Astrocyte (in vitro differentiated cells and primary cell): ENCODE results near the gene RXYLT1.

Experiments used
- CTCF ChIP-seq: IDR thresholded peaks from 2 replicates; pipeline ENCODE4 v1.5.1; 2011; ENCODE audit warnings: low read depth, mild to moderate bottlenecking, inconsistent platforms, low read length, moderate library complexity; ENCODE audit not compliant: insufficient read depth
- EZH2 ChIP-seq: IDR thresholded peaks from 2 replicates; pipeline ENCODE4 v1.6.1; 2012; ENCODE audit warnings: mild to moderate bottlenecking, low read length, inconsistent platforms; ENCODE audit not compliant: insufficient read depth

- TF ChIP-seq CTCF, result no peak
- TF ChIP-seq EZH2, result no peak
Observed at GRCh38 chr12:63814146-63814772, 34.5 kb downstream of the RXYLT1 start.
